H9 (cell line): ENCODE results near the gene POMGNT2. TPM values are rescaled to one million over a fixed set of nuclear protein-coding genes. Genes with fewer than 3 reads are reported as not detected.

Experiments
- DNase-seq: peaks from one replicate; pipeline ENCODE4 v3.0.0-alpha.2; 2017
- H2AFZ ChIP-seq: one replicate; pipeline ENCODE4 v1.6.1; 2013; ENCODE audit warnings: mild to moderate bottlenecking, low read length, control low read depth, moderate library complexity
- H2AK5ac ChIP-seq: 2 replicates; pipeline ENCODE4 v1.6.1; 2013; ENCODE audit warnings: low read length, control low read depth, mixed read lengths; ENCODE audit not compliant: insufficient read length
- H2BK120ac ChIP-seq: one replicate; pipeline ENCODE4 v1.6.1; 2013; ENCODE audit warnings: low read depth, mild to moderate bottlenecking, low read length, control low read depth, inconsistent platforms; ENCODE audit not compliant: poor library complexity, severe bottlenecking
- H2BK12ac ChIP-seq: 2 replicates; pipeline ENCODE4 v1.6.1; 2013; ENCODE audit warnings: low read length, control low read depth, mixed read lengths, low read depth; ENCODE audit not compliant: insufficient read length
- H2BK15ac ChIP-seq: 2 replicates; pipeline ENCODE4 v1.6.1; 2013; ENCODE audit warnings: low read depth, low read length, control low read depth
- H2BK20ac ChIP-seq: one replicate; pipeline ENCODE4 v1.6.1; 2013; ENCODE audit warnings: low read depth, mild to moderate bottlenecking, low read length, control low read depth, inconsistent platforms; ENCODE audit not compliant: poor library complexity, severe bottlenecking
- H2BK5ac ChIP-seq: 2 replicates; pipeline ENCODE4 v1.6.1; 2013; ENCODE audit warnings: low read length, control low read depth, mixed read lengths; ENCODE audit not compliant: insufficient read length
- H3K14ac ChIP-seq: 2 replicates; pipeline ENCODE4 v1.6.1; 2013; ENCODE audit warnings: low read length, control low read depth; ENCODE audit not compliant: insufficient read depth
- H3K18ac ChIP-seq: 2 replicates; pipeline ENCODE4 v1.6.1; 2013; ENCODE audit warnings: low read depth, mild to moderate bottlenecking, mixed read lengths, low read length, control low read depth; ENCODE audit not compliant: insufficient read length
- H3K23ac ChIP-seq: 2 replicates; pipeline ENCODE4 v1.6.1; 2013; ENCODE audit warnings: low read length, control low read depth, mixed read lengths, low read depth; ENCODE audit not compliant: insufficient read length
- H3K23me2 ChIP-seq: 2 replicates; pipeline ENCODE4 v1.6.1; 2013; ENCODE audit warnings: low read depth, mild to moderate bottlenecking, mixed read lengths, low read length, control low read depth; ENCODE audit not compliant: insufficient read length, poor library complexity, severe bottlenecking
- H3K27ac ChIP-seq: 2 replicates; pipeline ENCODE4 v1.5.1; 2013; ENCODE audit warnings: low read length, control low read depth, mixed read lengths, low read depth; ENCODE audit not compliant: insufficient read length
- H3K27me3 ChIP-seq: 2 replicates; pipeline ENCODE4 v1.6.1; 2013; ENCODE audit warnings: low read length, control low read depth, inconsistent platforms; ENCODE audit not compliant: insufficient read depth
- H3K4ac ChIP-seq: 2 replicates; pipeline ENCODE4 v1.6.1; 2013; ENCODE audit warnings: low read depth, mild to moderate bottlenecking, control low read depth, inconsistent platforms, low read length, moderate library complexity
- H3K4me1 ChIP-seq: 2 replicates; pipeline ENCODE4 v1.6.1; 2013; ENCODE audit warnings: low read length, control low read depth, inconsistent platforms; ENCODE audit not compliant: insufficient read depth
- H3K4me2 ChIP-seq: 2 replicates; pipeline ENCODE4 v1.6.1; 2013; ENCODE audit warnings: low read length, control low read depth, mixed read lengths; ENCODE audit not compliant: insufficient read length, insufficient read depth
- H3K56ac ChIP-seq: 2 replicates; pipeline ENCODE4 v1.6.1; 2013; ENCODE audit warnings: low read depth, mild to moderate bottlenecking, mixed read lengths, low read length, control low read depth; ENCODE audit not compliant: insufficient read length
- H3K79me1 ChIP-seq: 2 replicates; pipeline ENCODE4 v1.6.1; 2013; ENCODE audit warnings: low read depth, mild to moderate bottlenecking, moderate library complexity, low read length, control low read depth, inconsistent platforms; ENCODE audit not compliant: insufficient read depth, poor library complexity, severe bottlenecking
- H3K79me2 ChIP-seq: 2 replicates; pipeline ENCODE4 v1.6.1; 2013; ENCODE audit warnings: low read length, control low read depth, inconsistent platforms; ENCODE audit not compliant: insufficient read depth
- H3K9ac ChIP-seq: 2 replicates; pipeline ENCODE4 v1.6.1; 2013; ENCODE audit warnings: low read length, control low read depth, mixed read lengths; ENCODE audit not compliant: insufficient read length; ENCODE audit errors: extremely low read depth
- H3K9me3 ChIP-seq: one replicate; pipeline ENCODE4 v1.6.1; 2013; ENCODE audit warnings: low read depth, low read length, inconsistent platforms; ENCODE audit not compliant: control insufficient read depth
- H3T11ph ChIP-seq: one replicate; pipeline ENCODE4 v1.6.1; 2013; ENCODE audit warnings: mild to moderate bottlenecking, low read length, control low read depth, inconsistent platforms
- H4K20me1 ChIP-seq: one replicate; pipeline ENCODE4 v1.6.1; 2013; ENCODE audit not compliant: control insufficient read depth, insufficient read length, insufficient read depth
- H4K5ac ChIP-seq: 2 replicates; pipeline ENCODE4 v1.6.1; 2013; ENCODE audit warnings: low read depth, mild to moderate bottlenecking, mixed read lengths, low read length, control low read depth; ENCODE audit not compliant: insufficient read length
- H4K8ac ChIP-seq: replicated peaks from 2 replicates; pipeline ENCODE4 v1.6.1; 2013; ENCODE audit warnings: low read length, control low read depth, mixed read lengths, low read depth; ENCODE audit not compliant: insufficient read length
- H4K91ac ChIP-seq: 2 replicates; pipeline ENCODE4 v1.6.1; 2013; ENCODE audit warnings: low read depth, mild to moderate bottlenecking, moderate library complexity, mixed read lengths, low read length, control low read depth; ENCODE audit not compliant: insufficient read length
- H3K27ac Mint-ChIP-seq, 3 experiments: 2 replicates in 2 of 3; 3 replicates in 1 of 3; pipeline ENCODE4 v1.8.0; 2020 to 2021; ENCODE audit warnings: mixed read lengths in 3 of 3, mild to moderate bottlenecking in 1 of 3, moderate library complexity in 1 of 3
- H3K27me3 Mint-ChIP-seq: 2 replicates; pipeline ENCODE4 v1.8.0; 2021; ENCODE audit warnings: low read depth, mild to moderate bottlenecking, moderate library complexity, mixed read lengths
- H3K36me3 Mint-ChIP-seq, 3 experiments: 2 replicates in 2 of 3; 3 replicates in 1 of 3; pipeline ENCODE4 v1.8.0; 2020 to 2021; ENCODE audit warnings: low read depth in 3 of 3, mixed read lengths in 3 of 3; ENCODE audit not compliant: insufficient read depth in 1 of 3
- H3K4me1 Mint-ChIP-seq, 2 experiments: 2 replicates each; pipeline ENCODE4 v1.8.0; 2020; ENCODE audit warnings: mixed read lengths in 2 of 2
- H3K4me3 Mint-ChIP-seq, 2 experiments: 2 replicates in 1 of 2; 3 replicates in 1 of 2; pipeline ENCODE4 v1.8.0; 2020 to 2021; ENCODE audit warnings: mild to moderate bottlenecking in 2 of 2, mixed read lengths in 2 of 2, moderate library complexity in 1 of 2
- H3K9me3 Mint-ChIP-seq, 2 experiments: 2 replicates in 1 of 2; 3 replicates in 1 of 2; pipeline ENCODE4 v1.8.0; 2020; ENCODE audit warnings: mild to moderate bottlenecking in 2 of 2, mixed read lengths in 2 of 2, moderate library complexity in 1 of 2
- CTCF ChIP-seq: fragments of 200-600 bp; sonication (generic); conservative IDR thresholded peaks from 3 replicates; pipeline ENCODE4 v1.8.0; 2021; ENCODE audit warnings: antibody characterized with exemption, mild to moderate bottlenecking
- WGBS: extraction: QIAGEN DNeasy Blood & Tissue Kit; methylation state at CpG from one replicate; pipeline ENCODE4 v1.1.7; 2013; ENCODE audit warnings: missing lambda C conversion rate, low lambda C conversion rate, mixed read lengths; ENCODE audit not compliant: insufficient read length; ENCODE audit errors: extremely low coverage; 5-methylcytosine and 5-hydroxymethylcytosine counted together
- total RNA-seq: library from RNA; stranded (reverse); gene quantifications from 2 replicates; pipeline ENCODE4 v1.2.1, GENCODE V29; 2021

Gene POMGNT2
- total RNA-seq, 1 experiment from 2014 or later, result 14.0 TPM

GRCh38 chr3:43076857-43077256 is 29.0 kb downstream of the POMGNT2 start:
- no peak for DNase-seq
- H3K27ac ChIP-seq, result no peak overlapping the region
- H2AK5ac ChIP-seq, result no peak overlapping the region
- H2BK12ac ChIP-seq, result no peak overlapping the region
- no peak overlapping the region for H2BK5ac ChIP-seq
- Mint-ChIP-seq H3K27ac (no peak overlapping the region), H3K4me1 (no peaks in the 10 kb centered on the region), H3K9me3 (peaks cover 4 to 6% of the 10 kb centered on the region in 2 experiments), H3K27me3 (peaks cover 1% of the 10 kb centered on the region), H3K4me3 (no peak overlapping the region), H3K36me3 (peaks cover 31 to 37% (median 32%) of the 10 kb centered on the region in 3 experiments)
- peaks cover 5% of the 10 kb centered on the region for H3K9me3 ChIP-seq
- H2BK15ac ChIP-seq, result no peak overlapping the region
- no peaks in the 10 kb centered on the region for H3K79me2 ChIP-seq
- H3K18ac ChIP-seq, result no peak overlapping the region
- no peak overlapping the region for H2AFZ ChIP-seq
- no peak overlapping the region for H3K9ac ChIP-seq
- H3K4me1 ChIP-seq, result no peaks in the 10 kb centered on the region
- no peak overlapping the region for H2BK20ac ChIP-seq
- H3K79me1 ChIP-seq, result no peaks in the 10 kb centered on the region
- no peak overlapping the region for H3K4me2 ChIP-seq
- H3K14ac ChIP-seq, result no peak overlapping the region
- no peak overlapping the region for H2BK120ac ChIP-seq
- H3K27me3 ChIP-seq, result no peaks in the 10 kb centered on the region
- H4K5ac ChIP-seq, result no peak overlapping the region
- no peaks in the 10 kb centered on the region for H4K20me1 ChIP-seq
- H4K8ac ChIP-seq, result no peak overlapping the region
- no CpG with 5 or more reads among the region's 4 CpGs for WGBS
- H3K4ac ChIP-seq, result no peak overlapping the region
- H3K56ac ChIP-seq, result no peak overlapping the region
- H3K23ac ChIP-seq, result no peak overlapping the region
- no peak for TF ChIP-seq CTCF
- H3K23me2 ChIP-seq, result no peaks in the 10 kb centered on the region
- H3T11ph ChIP-seq, result no peak overlapping the region
- no peak overlapping the region for H4K91ac ChIP-seq
